ENCODE data around the gene IGFN1.

Gene IGFN1

GRCh38 chr1:201190624-201191051 is at the start of gene IGFN1:
IGFN1 (plus strand) TSS chr1:201190824; CDS start chr1:201193294, 2,470 bp downstream.
- H3K9me3 Mint-ChIP-seq = no peaks in the 10 kb centered on the region

GRCh38 chr1:201140941-201141260 is 49.7 kb upstream of the IGFN1 start:
- no peaks in the 10 kb centered on the region for H3K27me3 Mint-ChIP-seq (ENCODE audit: low read depth)
- no peaks in the 10 kb centered on the region for H3K4me1 Mint-ChIP-seq (ENCODE audit: low read depth)
- H3K27ac Mint-ChIP-seq = no peak overlapping the region
- peaks cover 3% of the 10 kb centered on the region for H3K36me3 Mint-ChIP-seq (ENCODE audit: low read depth)
- no peak overlapping the region for H3K4me3 Mint-ChIP-seq
- DNase-seq (ENCODE audit: low spot score) = no peak
- H3K9me3 Mint-ChIP-seq = no peaks in the 10 kb centered on the region

More at GRCh38 chr1:201190624-201191051, at the start of gene IGFN1:
- Mint-ChIP-seq H3K4me3 (no peak within 1 kb of the TSS), H3K27me3 (ENCODE audit: low read depth) (peaks cover 2% of the 10 kb centered on the region), H3K27ac (no peak within 1 kb of the TSS), H3K36me3 (ENCODE audit: low read depth) (no peaks in the 10 kb centered on the region), H3K4me1 (ENCODE audit: low read depth) (no peaks in the 10 kb centered on the region)
- DNase-seq (ENCODE audit: low spot score) = no peak

- no peaks in the 10 kb centered on the region for H3K4me1 Mint-ChIP-seq (ENCODE audit: low read depth)
- no peak overlapping the region for H3K27ac Mint-ChIP-seq
- no peaks in the 10 kb centered on the region for H3K9me3 Mint-ChIP-seq
- H3K4me3 Mint-ChIP-seq = no peak overlapping the region
- no peak for DNase-seq (ENCODE audit: low spot score)
- no peaks in the 10 kb centered on the region for H3K27me3 Mint-ChIP-seq (ENCODE audit: low read depth)
- peaks cover 3% of the 10 kb centered on the region for H3K36me3 Mint-ChIP-seq (ENCODE audit: low read depth)
Measured at GRCh38 chr1:201141418-201141817, 49.2 kb upstream of the IGFN1 start.

- H3K27me3 Mint-ChIP-seq (ENCODE audit: low read depth) = no peaks in the 10 kb centered on the region
- H3K4me1 Mint-ChIP-seq (ENCODE audit: low read depth) = no peaks in the 10 kb centered on the region
- H3K4me3 Mint-ChIP-seq = no peak overlapping the region
- peaks cover 3% of the 10 kb centered on the region for H3K36me3 Mint-ChIP-seq (ENCODE audit: low read depth)
- H3K9me3 Mint-ChIP-seq = no peaks in the 10 kb centered on the region
- no peak for DNase-seq (ENCODE audit: low spot score)
- H3K27ac Mint-ChIP-seq = no peak overlapping the region
Measured at GRCh38 chr1:201142011-201142848, 48.4 kb upstream of the IGFN1 start.

- H3K36me3 Mint-ChIP-seq (ENCODE audit: low read depth) = peaks cover 3% of the 10 kb centered on the region
- no peak overlapping the region for H3K4me3 Mint-ChIP-seq
- H3K27ac Mint-ChIP-seq = no peak overlapping the region
Measured at GRCh38 chr1:201142849-201143725, 47.5 kb upstream of the IGFN1 start.

GRCh38 chr1:201143726-201144635 is 46.6 kb upstream of the IGFN1 start:
- H3K4me3 Mint-ChIP-seq = no peak overlapping the region
- no peaks in the 10 kb centered on the region for H3K4me1 Mint-ChIP-seq (ENCODE audit: low read depth)
- H3K36me3 Mint-ChIP-seq (ENCODE audit: low read depth) = peaks cover 3% of the 10 kb centered on the region
- no peaks in the 10 kb centered on the region for H3K27me3 Mint-ChIP-seq (ENCODE audit: low read depth)
- no peak for DNase-seq (ENCODE audit: low spot score)
- no peak overlapping the region for H3K27ac Mint-ChIP-seq
- H3K9me3 Mint-ChIP-seq = no peaks in the 10 kb centered on the region

More at GRCh38 chr1:201142849-201143725, 47.5 kb upstream of the IGFN1 start:
- H3K9me3 Mint-ChIP-seq = no peaks in the 10 kb centered on the region
- H3K4me1 Mint-ChIP-seq (ENCODE audit: low read depth) = no peaks in the 10 kb centered on the region
- no peaks in the 10 kb centered on the region for H3K27me3 Mint-ChIP-seq (ENCODE audit: low read depth)
- no peak for DNase-seq (ENCODE audit: low spot score)

- DNase-seq (ENCODE audit: low spot score) = no peak
- no peaks in the 10 kb centered on the region for H3K9me3 Mint-ChIP-seq
- no peaks in the 10 kb centered on the region for H3K4me1 Mint-ChIP-seq (ENCODE audit: low read depth)
- no peak overlapping the region for H3K4me3 Mint-ChIP-seq
- no peak overlapping the region for H3K27ac Mint-ChIP-seq
- peaks cover 5% of the 10 kb centered on the region for H3K36me3 Mint-ChIP-seq (ENCODE audit: low read depth)
- H3K27me3 Mint-ChIP-seq (ENCODE audit: low read depth) = no peaks in the 10 kb centered on the region
Measured at GRCh38 chr1:201144701-201145100, 45.9 kb upstream of the IGFN1 start.

GRCh38 chr1:201145132-201145531 is 45.5 kb upstream of the IGFN1 start:
- H3K9me3 Mint-ChIP-seq = no peaks in the 10 kb centered on the region
- H3K27ac Mint-ChIP-seq = no peak overlapping the region
- peaks cover 5% of the 10 kb centered on the region for H3K36me3 Mint-ChIP-seq (ENCODE audit: low read depth)
- no peaks in the 10 kb centered on the region for H3K4me1 Mint-ChIP-seq (ENCODE audit: low read depth)
- DNase-seq (ENCODE audit: low spot score) = no peak
- no peak overlapping the region for H3K4me3 Mint-ChIP-seq
- no peaks in the 10 kb centered on the region for H3K27me3 Mint-ChIP-seq (ENCODE audit: low read depth)

- Mint-ChIP-seq H3K27me3 (ENCODE audit: low read depth) (no peaks in the 10 kb centered on the region), H3K36me3 (ENCODE audit: low read depth) (peaks cover 5% of the 10 kb centered on the region), H3K9me3 (no peaks in the 10 kb centered on the region), H3K27ac (no peak overlapping the region), H3K4me1 (ENCODE audit: low read depth) (no peaks in the 10 kb centered on the region), H3K4me3 (no peak overlapping the region)
- DNase-seq (ENCODE audit: low spot score) = no peak
Measured at GRCh38 chr1:201145816-201146215, 44.8 kb upstream of the IGFN1 start.

GRCh38 chr1:201146626-201147390 is 43.8 kb upstream of the IGFN1 start:
- no peaks in the 10 kb centered on the region for H3K4me1 Mint-ChIP-seq (ENCODE audit: low read depth)
- H3K4me3 Mint-ChIP-seq = no peak overlapping the region
- no peak for DNase-seq (ENCODE audit: low spot score)
- H3K27ac Mint-ChIP-seq = no peak overlapping the region
- no peaks in the 10 kb centered on the region for H3K9me3 Mint-ChIP-seq
- H3K27me3 Mint-ChIP-seq (ENCODE audit: low read depth) = no peaks in the 10 kb centered on the region
- H3K36me3 Mint-ChIP-seq (ENCODE audit: low read depth) = peaks cover 5% of the 10 kb centered on the region

GRCh38 chr1:201147396-201148015 is 43.1 kb upstream of the IGFN1 start:
- Mint-ChIP-seq H3K4me3 (no peak overlapping the region), H3K36me3 (ENCODE audit: low read depth) (peaks cover 5% of the 10 kb centered on the region), H3K9me3 (no peaks in the 10 kb centered on the region), H3K27ac (no peak overlapping the region), H3K27me3 (ENCODE audit: low read depth) (no peaks in the 10 kb centered on the region), H3K4me1 (ENCODE audit: low read depth) (no peaks in the 10 kb centered on the region)
- DNase-seq (ENCODE audit: low spot score) = no peak

- peaks cover 2% of the 10 kb centered on the region for H3K36me3 Mint-ChIP-seq (ENCODE audit: low read depth)
Measured at GRCh38 chr1:201149400-201149799, 41.2 kb upstream of the IGFN1 start.

More at GRCh38 chr1:201149400-201149799, 41.2 kb upstream of the IGFN1 start:
- peaks cover 7% of the 10 kb centered on the region for H3K4me1 Mint-ChIP-seq (ENCODE audit: low read depth)
- peaks cover 1% of the 10 kb centered on the region for H3K27me3 Mint-ChIP-seq (ENCODE audit: low read depth)
- H3K27ac Mint-ChIP-seq = no peak overlapping the region
- H3K9me3 Mint-ChIP-seq = no peaks in the 10 kb centered on the region
- no peak overlapping the region for H3K4me3 Mint-ChIP-seq
- no peak for DNase-seq (ENCODE audit: low spot score)
